ENCODE measurements around the gene HAPLN3. TPM values are rescaled to one million over a fixed set of nuclear protein-coding genes. Genes with fewer than 3 reads are reported as not detected.

HAPLN3 gene
- total and polyA plus RNA-seq, 2 of the 4 experiments (the other 2 are of a cell fraction) = 5.9 to 28.6 TPM

GRCh38 chr15:88917760-88918159 is 22.4 kb upstream of the HAPLN3 start:
- Histone ChIP-seq H4K20me1 (ENCODE audit: insufficient read depth, low read length) (no peaks in the 10 kb centered on the region), H3K18ac (ENCODE audit: low read depth, low read length) (peak overlapping the region; percentile 48; the same call in 1 of the 2 replicates), H2AK9ac (replicated peaks; ENCODE audit: low read depth, low read length, poor library complexity) (no peak overlapping the region), H3K9ac (ENCODE audit: low read depth, low read length) (no peak overlapping the region), H2BK120ac (ENCODE audit: low read depth, low read length) (peak overlapping the region; percentile 65; the same call in 1 of the 2 replicates), H3K4me2 (ENCODE audit: low read depth, low read length) (no peak overlapping the region), H3K27ac (ENCODE audit: insufficient read depth, low read length) (no peak overlapping the region), H3K27me3 (ENCODE audit: control insufficient read depth, insufficient read depth, low read length) (no peaks in the 10 kb centered on the region), H3K56ac (ENCODE audit: extremely low read depth, insufficient read depth, low read length) (no peak overlapping the region), H2AFZ (replicated peaks; ENCODE audit: low read length, poor library complexity) (no peak overlapping the region), H4K8ac (ENCODE audit: low read depth in 2 of 2, low read length in 2 of 2) (no peak overlapping the region), H3K4me3 (ENCODE audit: insufficient read depth, low read depth, low read length) (no peak overlapping the region), H3K4ac (ENCODE audit: low read depth, low read length) (peak overlapping the region; percentile 61), H3K36me3 (ENCODE audit: control insufficient read depth, insufficient read depth, low read length) (no peaks in the 10 kb centered on the region), H3K9me1 (ENCODE audit: insufficient read depth, low read length) (peaks cover 10% of the 10 kb centered on the region), H3K4me1 (ENCODE audit: control insufficient read depth, insufficient read depth, low read length) (peaks cover 8% of the 10 kb centered on the region), H2BK20ac (ENCODE audit: low read depth, low read length) (peak overlapping the region; percentile 69), H4K91ac (ENCODE audit: insufficient read depth, low read depth, low read length) (no peak overlapping the region), H3K79me1 (ENCODE audit: low read depth in 1 of 2, low read length in 2 of 2) (peaks cover 0 to under 1% of the 10 kb centered on the region in 2 experiments; a peak in 2 of 4 replicates), H3K23ac (ENCODE audit: low read depth, low read length) (no peak overlapping the region), H2BK5ac (ENCODE audit: low read depth, low read length, poor library complexity, severe bottlenecking) (no peak overlapping the region), H2AK5ac (ENCODE audit: low read depth, low read length) (peak overlapping the region; percentile 84), H4K5ac (ENCODE audit: low read depth, low read length) (no peak overlapping the region), H2BK15ac (ENCODE audit: low read depth, low read length) (peak overlapping the region; percentile 70; the same call in 1 of the 3 replicates), H3K9me3 (ENCODE audit: control insufficient read depth, insufficient read depth, low read length) (no peaks in the 10 kb centered on the region), H3K14ac (replicated peaks; ENCODE audit: low read depth, low read length) (0 out of 2 replicates have a peak overlapping the region, but pooled peaks have one; percentile 82)
- dilution Hi-C loops (cut with HindIII; ENCODE audit: low sequenced_read_pairs, unreplicated experiment) = loop anchor here (25.0 kb wide), 1 partner anchor 95 kb away; no protein-coding TSS in a partner anchor
- no TSS peak for BruUV-seq (replicated peaks)
- CTCF ChIA-PET = interaction anchor here (0.7 kb wide), 1 partner anchor 1785 kb away, joined by 6 read pairs; no protein-coding TSS in a partner anchor
- intact Hi-C loops (cut with micrococcal nuclease) = loop anchor here (2.0 kb wide), 1 partner anchor 71 kb away; no protein-coding TSS in a partner anchor
- no CpG with 5 or more reads among the region's 5 CpGs for WGBS, 2 experiments (ENCODE audit: extremely low coverage in 2 of 2, insufficient read length in 1 of 2)
- in situ Hi-C loops (cut with MboI; ENCODE audit: low sequenced_read_pairs) = no loop called here
- ATAC-seq (ENCODE audit: low read depth) = no peak
- DNase-seq = no peak
- POLR2A ChIA-PET (ENCODE audit: unreplicated experiment) = no interaction called here
- TF ChIP-seq RFX5 (IDR thresholded peaks at IDR 0.05; ENCODE audit: low read depth, low read length) (no peak), MAFK (IDR thresholded peaks at IDR 0.05; ENCODE audit: low read depth, low read length) (no peak), CTCF (conservative IDR thresholded peaks at IDR 0.05; ENCODE audit: low read depth, low read length) (no peak), BHLHE40 (IDR thresholded peaks at IDR 0.05; ENCODE audit: low read depth, low read length) (no peak), MXI1 (IDR thresholded peaks at IDR 0.05; ENCODE audit: borderline replicate concordance, low read depth, low read length) (no peak), CHD1 (IDR thresholded peaks at IDR 0.05; ENCODE audit: low read depth, low read length) (no peak), FOS (IDR thresholded peaks at IDR 0.05; ENCODE audit: low read depth, low read length) (no peak), MAZ (IDR thresholded peaks at IDR 0.05; ENCODE audit: borderline replicate concordance, low read depth, low read length) (no peak), CEBPB (IDR thresholded peaks at IDR 0.05; ENCODE audit: low read depth, low read length) (no peak), RAD21 (IDR thresholded peaks at IDR 0.05; ENCODE audit: low read length) (no peak), SMC3 (IDR thresholded peaks at IDR 0.05; ENCODE audit: low read depth, low read length) (no peak), USF2 (IDR thresholded peaks at IDR 0.05; ENCODE audit: low read depth, low read length) (no peak), ELK1 (IDR thresholded peaks at IDR 0.05; ENCODE audit: borderline replicate concordance, low read depth, low read length) (no peak)

Data from IMR-90 (cell line).